ENCODE results near the gene CTBP1.

DNA sequence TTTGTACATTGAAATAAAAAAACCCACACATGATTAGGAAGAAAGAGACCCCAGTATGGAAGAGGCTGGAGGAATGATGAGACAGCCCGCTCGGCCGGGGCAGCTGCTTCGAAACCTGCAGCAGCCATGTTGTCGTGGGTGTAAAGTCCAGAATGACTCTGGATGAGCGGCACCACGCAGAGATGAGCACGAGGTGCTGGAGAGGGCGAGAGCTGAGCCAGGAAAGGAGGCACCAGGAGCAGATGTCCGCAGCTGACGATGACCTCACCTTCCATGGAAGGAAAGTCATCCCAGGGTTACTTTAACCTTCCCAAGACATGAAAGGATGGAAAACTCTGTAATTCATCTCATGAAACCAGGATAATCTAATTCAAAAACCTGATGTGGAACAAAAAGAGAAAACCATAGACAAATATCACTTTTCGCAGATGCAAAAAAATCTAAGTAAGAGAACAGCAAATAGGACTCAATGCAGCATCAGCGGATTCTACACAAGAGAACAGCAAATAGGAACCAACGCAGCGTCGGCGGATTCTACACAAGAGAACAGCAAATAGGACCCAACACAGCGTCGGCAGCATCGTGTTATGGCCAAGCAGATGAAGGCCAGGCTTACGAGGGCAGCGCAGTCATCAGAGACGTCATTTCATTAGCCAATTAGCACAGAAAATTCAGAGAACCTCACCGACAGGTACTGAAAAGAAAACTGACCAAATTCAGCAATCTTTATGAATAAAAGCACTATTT, 50.7 kb downstream of the CTBP1 start:
- TF ChIP-seq, protein P1, sequence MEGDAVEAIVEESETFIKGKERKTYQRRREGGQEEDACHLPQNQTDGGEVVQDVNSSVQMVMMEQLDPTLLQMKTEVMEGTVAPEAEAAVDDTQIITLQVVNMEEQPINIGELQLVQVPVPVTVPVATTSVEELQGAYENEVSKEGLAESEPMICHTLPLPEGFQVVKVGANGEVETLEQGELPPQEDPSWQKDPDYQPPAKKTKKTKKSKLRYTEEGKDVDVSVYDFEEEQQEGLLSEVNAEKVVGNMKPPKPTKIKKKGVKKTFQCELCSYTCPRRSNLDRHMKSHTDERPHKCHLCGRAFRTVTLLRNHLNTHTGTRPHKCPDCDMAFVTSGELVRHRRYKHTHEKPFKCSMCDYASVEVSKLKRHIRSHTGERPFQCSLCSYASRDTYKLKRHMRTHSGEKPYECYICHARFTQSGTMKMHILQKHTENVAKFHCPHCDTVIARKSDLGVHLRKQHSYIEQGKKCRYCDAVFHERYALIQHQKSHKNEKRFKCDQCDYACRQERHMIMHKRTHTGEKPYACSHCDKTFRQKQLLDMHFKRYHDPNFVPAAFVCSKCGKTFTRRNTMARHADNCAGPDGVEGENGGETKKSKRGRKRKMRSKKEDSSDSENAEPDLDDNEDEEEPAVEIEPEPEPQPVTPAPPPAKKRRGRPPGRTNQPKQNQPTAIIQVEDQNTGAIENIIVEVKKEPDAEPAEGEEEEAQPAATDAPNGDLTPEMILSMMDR (conservative IDR thresholded peaks at IDR 0.05), result no peak
- no peak for TF ChIP-seq EZH2 (IDR thresholded peaks at IDR 0.05; ENCODE audit: low read depth)
